Measurements from ENCODE around the gene RPL13A.

- TF ChIP-seq CTCF (IDR thresholded peaks at IDR 0.05): peak in 2 of 3 donors; percentile 2 to 80
- TF ChIP-seq POLR2A (IDR thresholded peaks at IDR 0.05): no peak
Measured at GRCh38 chr19:49443366-49444099, 43.9 kb upstream of the RPL13A start.

All from lower leg skin (tissue), 3 donors.